ENCODE data around the gene GNRHR.

Gene GNRHR

GRCh38 chr4:67699603-67700002 is 54.6 kb downstream of the GNRHR start:
- Histone ChIP-seq H3K27ac (no peak overlapping the region), H3K9me3 (ENCODE audit: severe bottlenecking) (no peaks in the 10 kb centered on the region), H3K36me3 (peaks cover 14% of the 10 kb centered on the region), H3K4me3 (ENCODE audit: low read depth, low read length) (no peak overlapping the region), H3K27me3 (ENCODE audit: insufficient read depth, low read depth, severe bottlenecking) (no peaks in the 10 kb centered on the region)
- no peak for DNase-seq
- no peak for TF ChIP-seq CTCF (IDR thresholded peaks at IDR 0.05; ENCODE audit: low read depth, low read length)

GRCh38 chr4:67697860-67698687 is 56.1 kb downstream of the GNRHR start:
- Histone ChIP-seq H3K36me3 (peaks cover 15% of the 10 kb centered on the region), H3K27me3 (ENCODE audit: insufficient read depth, low read depth, severe bottlenecking) (no peaks in the 10 kb centered on the region), H3K9me3 (ENCODE audit: severe bottlenecking) (no peaks in the 10 kb centered on the region), H3K4me3 (ENCODE audit: low read depth, low read length) (no peak overlapping the region), H3K27ac (no peak overlapping the region)
- no peak for DNase-seq
- TF ChIP-seq CTCF (IDR thresholded peaks at IDR 0.05; ENCODE audit: low read depth, low read length): no peak

DNA sequence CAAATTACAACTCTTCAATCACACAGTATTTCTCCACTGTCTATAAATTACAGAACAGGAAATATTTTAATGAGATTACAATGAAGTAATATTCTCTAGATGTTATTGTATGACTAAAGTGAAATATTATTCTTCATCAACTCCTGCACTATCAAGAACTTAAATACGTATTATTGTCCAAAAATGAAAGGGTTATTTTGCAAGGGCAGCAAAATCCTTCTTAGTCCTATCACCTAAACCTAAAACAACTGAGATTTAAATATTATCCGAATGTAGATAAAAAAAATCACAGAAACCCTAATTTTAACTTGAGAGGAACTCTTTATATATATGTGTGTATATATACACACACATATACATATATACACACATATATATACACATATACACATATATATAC is 58.1 kb downstream of the GNRHR start:
- Histone ChIP-seq H3K9me3 (ENCODE audit: severe bottlenecking) (no peaks in the 10 kb centered on the region), H3K27ac (no peak overlapping the region), H3K36me3 (peaks cover 21% of the 10 kb centered on the region), H3K27me3 (ENCODE audit: insufficient read depth, low read depth, severe bottlenecking) (no peaks in the 10 kb centered on the region), H3K4me3 (ENCODE audit: low read depth, low read length) (no peak overlapping the region)
- TF ChIP-seq CTCF (IDR thresholded peaks at IDR 0.05; ENCODE audit: low read depth, low read length): no peak
- no peak for DNase-seq

DNA sequence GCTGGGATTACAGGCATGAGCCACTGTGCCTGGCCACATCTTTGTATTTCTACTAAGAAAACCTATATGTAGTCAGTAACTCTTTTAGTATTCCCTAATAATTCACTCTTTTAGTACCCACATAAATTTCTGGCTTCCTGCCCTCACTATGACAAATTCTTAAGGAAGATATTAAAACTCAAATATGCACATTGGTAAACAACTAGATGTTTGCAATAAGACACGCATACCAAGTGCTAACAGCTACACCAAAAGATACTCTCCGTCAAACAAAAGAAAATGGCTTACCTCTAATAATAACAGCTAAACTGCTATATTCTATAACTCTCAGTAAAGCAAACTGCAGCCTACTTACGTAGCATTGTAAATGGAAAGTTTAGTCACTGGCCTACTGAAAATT is 59.5 kb downstream of the GNRHR start:
- TF ChIP-seq CTCF (IDR thresholded peaks at IDR 0.05; ENCODE audit: low read depth, low read length): no peak
- DNase-seq: no peak
- Histone ChIP-seq H3K36me3 (peaks cover 21% of the 10 kb centered on the region), H3K9me3 (ENCODE audit: severe bottlenecking) (no peaks in the 10 kb centered on the region), H3K27me3 (ENCODE audit: insufficient read depth, low read depth, severe bottlenecking) (no peaks in the 10 kb centered on the region), H3K4me3 (ENCODE audit: low read depth, low read length) (no peak overlapping the region), H3K27ac (no peak overlapping the region)

DNA sequence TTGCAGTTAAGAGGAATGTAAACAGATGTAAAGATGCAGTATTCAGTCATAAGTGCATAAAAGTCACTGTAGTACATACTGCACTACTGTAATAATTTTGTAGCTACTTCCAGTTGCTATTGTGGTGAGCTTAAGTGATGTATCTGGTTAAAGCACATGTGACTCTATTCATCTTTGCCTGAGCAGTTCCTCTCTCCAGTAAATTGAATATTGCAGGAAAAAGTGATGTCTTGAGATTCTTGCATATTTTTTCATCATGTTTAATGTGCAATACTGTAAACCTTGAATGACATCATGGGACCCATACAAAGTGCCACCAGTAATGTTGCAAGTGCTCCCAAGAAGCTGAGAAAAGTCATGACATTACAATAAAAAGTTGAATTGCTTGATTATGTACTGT is 62.9 kb downstream of the GNRHR start:
- H3K36me3 ChIP-seq: peaks cover 21% of the 10 kb centered on the region
- H3K9me3 ChIP-seq (ENCODE audit: severe bottlenecking): no peaks in the 10 kb centered on the region
- no peak for DNase-seq
- TF ChIP-seq CTCF (IDR thresholded peaks at IDR 0.05; ENCODE audit: low read depth, low read length): no peak
- no peaks in the 10 kb centered on the region for H3K27me3 ChIP-seq (ENCODE audit: insufficient read depth, low read depth, severe bottlenecking)
- H3K27ac ChIP-seq: no peak overlapping the region
- H3K4me3 ChIP-seq (ENCODE audit: low read depth, low read length): no peak overlapping the region

All from WERI-Rb-1 (cell line).